Renal pelvis (tissue), 4 donors: ENCODE measurements around the gene DNMT3A. TPM values are rescaled to one million over a fixed set of nuclear protein-coding genes. Genes with fewer than 3 reads are reported as not detected.

Source experiments
- DNase-seq: peaks from one replicate; pipeline ENCODE4 v3.0.0-alpha.2; 2013
- polyA plus RNA-seq, 3 donors: library from polyadenylated mRNA; unstranded; fragments of 120-200 nt; gene quantifications; one replicate each; pipeline ENCODE4 v1.2.1, GENCODE V29; 2013; ENCODE audit not compliant: insufficient read length in 3 of 3

The DNMT3A gene
- polyA plus RNA-seq, 3 donors = 82.8 to 101 (median 95.6) TPM

DNA sequence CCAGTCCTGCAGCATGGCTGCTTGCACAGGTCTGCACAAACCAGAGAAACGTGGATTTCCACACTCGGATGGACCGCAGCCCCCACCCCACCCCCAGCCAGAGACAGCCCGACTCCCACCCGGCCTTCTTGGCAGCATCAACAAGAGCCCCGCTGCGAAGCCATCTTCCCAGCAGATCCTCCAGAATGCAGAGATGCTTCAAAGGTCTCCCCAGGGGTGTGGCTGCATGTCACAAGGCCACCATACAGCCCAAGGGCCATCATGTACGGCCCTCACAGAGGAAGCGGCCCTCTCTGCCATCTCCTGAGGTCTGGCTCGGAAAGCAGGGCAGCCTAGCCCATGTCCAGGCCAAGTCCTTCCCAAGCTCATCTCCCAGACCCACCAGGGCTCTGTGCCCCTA is 11.5 kb downstream of the DNMT3A start:
- DNase-seq = no peak

DNA sequence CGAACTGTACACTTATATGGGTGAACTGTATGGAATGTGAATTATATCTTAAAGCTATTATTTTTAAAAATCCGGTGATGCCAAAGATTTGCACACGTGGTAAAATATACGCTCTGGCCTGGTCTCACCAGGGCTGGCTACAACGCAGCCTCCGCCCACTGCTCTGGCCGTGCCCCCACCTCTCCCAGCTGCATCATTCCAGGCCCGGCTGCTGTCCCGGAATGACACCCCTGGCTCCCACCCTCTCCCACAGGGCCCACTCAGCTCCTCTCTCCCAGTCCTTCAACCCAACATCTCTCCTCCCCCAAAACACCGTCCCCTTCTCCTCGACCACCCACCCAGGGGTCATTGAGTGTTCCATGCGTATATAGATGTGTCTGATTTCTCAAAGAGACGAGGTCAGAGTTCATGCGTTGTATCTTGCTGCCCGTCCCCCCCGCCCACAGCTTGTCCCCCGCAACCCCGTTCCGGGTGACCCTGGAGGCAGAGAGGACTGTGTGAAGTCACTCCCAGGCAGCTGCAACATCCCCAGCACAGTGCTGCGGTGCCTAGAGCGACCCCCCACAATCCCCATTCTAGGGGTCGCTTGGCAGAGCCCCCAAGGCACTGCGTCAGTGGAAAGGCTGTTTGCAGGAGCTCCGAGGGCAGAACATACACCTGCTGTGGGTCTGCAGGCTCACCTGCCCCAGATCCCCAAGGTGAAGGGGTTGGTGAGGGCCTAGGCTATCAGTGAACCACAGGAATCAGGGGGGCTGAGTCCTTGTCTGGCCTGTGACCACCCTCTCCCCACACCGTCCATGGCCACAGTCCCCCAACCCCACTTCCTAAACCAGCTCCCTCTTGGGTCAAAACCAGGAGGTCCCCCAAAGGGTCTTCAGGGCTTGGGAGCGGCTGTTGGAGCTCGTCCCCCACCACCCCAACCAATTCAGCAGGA is 13.3 kb downstream of the DNMT3A start:
- DNase-seq = no peak

DNA sequence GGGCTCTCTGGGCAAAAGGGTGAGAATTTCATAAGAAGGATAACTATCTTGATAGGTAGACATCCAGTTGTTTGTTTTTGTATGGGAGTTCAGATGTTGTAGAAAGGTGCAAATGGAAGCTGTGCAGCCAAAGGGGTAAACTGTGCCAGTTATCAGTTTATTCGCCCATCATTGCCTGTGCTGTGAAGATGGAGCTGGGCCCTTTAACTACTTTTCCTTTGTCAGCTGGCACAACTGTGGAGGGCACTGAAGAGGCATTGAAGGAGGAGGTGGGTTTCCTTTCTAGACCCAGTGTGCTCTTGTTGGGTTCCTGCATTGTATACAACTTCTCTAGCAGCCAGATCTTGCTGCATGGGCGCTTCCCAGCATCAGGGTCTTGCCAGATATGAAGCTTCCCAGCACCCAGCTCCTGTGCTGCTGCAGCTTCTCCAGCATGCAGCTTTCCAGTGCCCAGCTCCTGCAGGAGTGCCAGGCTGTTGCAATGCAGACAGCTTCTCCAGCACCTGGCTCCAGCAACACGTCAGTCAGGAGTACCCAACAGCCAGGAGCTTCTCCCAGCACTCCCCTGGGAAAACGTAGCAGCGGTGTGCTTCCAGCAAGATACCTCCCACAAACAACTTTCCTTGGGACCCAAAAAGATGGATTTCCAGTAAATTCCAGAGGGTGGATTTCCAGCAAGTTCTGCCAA is 15.3 kb downstream of the DNMT3A start:
- no peak for DNase-seq

DNA sequence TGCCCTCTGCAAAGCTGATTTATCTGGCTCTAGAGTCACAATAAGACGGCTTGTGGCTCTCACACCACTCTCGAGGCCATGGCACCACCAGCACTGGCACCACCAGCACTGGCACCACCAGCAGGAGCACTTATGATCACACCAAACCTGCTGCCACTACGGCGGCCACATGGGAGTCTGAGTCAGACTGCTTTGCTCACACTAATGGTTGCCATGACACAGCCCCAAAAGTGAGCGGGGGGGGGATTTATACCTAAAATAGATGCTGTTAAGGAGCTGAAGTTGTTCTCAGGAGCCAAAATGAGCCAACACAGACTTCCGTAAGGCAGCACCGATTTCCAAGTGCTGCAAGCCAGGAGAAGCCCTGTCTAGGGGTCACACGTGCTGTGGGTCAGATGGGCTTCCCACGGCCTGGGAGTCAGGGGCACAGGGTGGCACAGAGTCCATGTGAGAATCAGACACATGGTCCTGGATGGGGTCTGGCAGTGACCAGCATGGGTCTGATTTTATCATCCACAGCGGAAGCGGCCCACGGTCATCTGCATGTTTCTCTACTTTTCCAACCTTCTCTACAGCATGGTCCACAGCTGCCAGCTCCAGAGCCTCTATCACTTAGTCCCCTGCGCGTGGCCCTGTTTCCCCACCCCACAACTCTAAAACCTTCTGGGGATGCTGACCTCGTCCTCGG is 16.7 kb downstream of the DNMT3A start:
- DNase-seq = no peak

DNA sequence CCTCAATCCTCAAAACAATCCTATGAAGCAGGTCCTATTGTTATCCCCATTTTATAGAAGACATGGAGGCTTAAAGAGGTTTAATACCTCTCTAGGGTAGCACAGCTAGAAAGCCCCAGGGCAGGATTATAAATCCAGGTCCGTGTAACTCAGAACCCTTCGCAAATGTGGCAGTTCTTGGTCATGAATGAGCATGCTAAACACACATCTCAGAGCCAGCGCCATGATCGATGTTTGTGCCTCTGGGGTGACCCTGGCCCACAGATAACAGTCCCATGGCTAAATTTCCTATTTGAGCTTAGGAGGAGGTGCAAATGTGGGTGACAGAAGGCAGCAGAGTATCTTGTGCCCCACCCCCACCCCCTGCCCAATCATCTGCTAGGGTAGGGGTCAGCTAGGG is 17.5 kb downstream of the DNMT3A start:
- no peak for DNase-seq

DNA sequence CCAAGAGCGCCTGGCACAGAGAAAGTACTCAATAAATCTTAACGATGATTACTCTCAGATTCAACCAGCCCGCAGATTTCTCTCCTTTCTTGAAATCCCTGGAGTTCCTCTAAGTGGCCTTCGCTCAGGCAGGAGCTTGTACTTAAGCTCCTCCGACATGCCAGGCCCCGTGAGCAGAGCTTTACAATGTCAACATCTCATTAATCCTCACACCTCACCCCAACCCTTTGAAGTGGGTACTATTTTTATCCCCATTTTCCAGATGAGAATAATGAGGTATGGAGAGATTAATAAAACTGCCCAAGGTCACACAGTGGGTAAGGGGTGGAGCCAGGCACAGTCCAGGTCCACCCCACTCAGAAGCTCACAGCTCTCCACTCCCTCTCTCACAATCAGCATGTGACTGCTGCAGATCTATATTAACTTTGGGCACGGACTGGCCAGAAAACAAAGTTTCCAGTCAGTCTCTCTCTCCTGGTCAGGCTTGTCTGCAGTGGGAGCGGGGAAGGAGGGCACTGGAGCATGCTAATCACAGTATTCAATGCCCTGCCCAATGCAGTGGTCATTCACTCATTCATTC is 18.0 kb downstream of the DNMT3A start:
- no peak for DNase-seq

DNA sequence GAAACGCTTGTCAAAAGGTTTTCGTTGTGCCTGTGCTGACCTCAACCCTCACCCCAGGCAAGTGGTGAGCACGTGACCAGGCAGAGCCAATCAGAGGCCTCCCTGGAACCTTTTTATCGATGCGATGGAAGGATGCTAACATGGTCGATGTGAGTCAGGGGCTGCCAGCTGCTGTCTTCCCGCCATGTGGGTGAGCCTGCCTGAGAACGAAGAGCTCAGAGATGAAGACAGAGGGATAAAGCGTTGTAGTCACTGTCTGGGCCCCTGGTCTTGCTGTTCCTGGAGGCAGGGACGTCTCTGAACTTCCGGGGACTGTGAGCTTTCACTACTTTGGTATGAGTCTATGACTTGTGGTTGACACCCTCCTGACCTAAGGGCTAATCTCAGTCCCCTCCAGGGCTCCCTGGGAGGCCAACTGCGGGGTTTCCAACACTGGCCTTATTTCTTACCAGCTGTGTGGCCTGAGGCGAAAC is 18.6 kb downstream of the DNMT3A start:
- no peak for DNase-seq

- no peak for DNase-seq
These were observed 19.4 kb downstream of the DNMT3A start for GRCh38 chr2:25322312-25322711.

DNA sequence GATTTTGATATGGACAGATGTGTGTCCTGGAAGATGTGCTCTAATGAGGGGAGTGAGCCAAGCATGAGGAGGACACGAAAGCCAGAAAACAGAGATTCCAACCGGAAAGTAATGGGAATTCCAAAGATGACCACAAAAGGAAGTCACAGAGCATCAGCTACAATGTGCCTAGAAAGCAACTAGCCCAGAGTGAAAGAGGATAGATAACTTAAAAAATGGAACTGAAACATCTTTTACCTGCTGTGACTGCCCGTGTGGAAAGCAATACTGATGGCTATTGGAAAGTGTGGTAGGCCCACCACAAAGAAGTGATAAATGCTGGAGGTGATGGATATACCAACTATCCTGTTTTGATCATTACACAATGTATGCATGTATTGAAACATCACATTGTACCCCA is 21.6 kb downstream of the DNMT3A start:
- no peak for DNase-seq

- no peak for DNase-seq
These were observed 25.6 kb downstream of the DNMT3A start for GRCh38 chr2:25316101-25316500.

GRCh38 chr2:25315316-25315680 is 26.4 kb downstream of the DNMT3A start:
- no peak for DNase-seq

GRCh38 chr2:25314514-25315315 is 27.0 kb downstream of the DNMT3A start:
- DNase-seq = peak; percentile 87

- no peak for DNase-seq
These were observed 27.8 kb downstream of the DNMT3A start for GRCh38 chr2:25313711-25314513.

GRCh38 chr2:25312958-25313710 is 28.6 kb downstream of the DNMT3A start:
- no peak for DNase-seq

DNA sequence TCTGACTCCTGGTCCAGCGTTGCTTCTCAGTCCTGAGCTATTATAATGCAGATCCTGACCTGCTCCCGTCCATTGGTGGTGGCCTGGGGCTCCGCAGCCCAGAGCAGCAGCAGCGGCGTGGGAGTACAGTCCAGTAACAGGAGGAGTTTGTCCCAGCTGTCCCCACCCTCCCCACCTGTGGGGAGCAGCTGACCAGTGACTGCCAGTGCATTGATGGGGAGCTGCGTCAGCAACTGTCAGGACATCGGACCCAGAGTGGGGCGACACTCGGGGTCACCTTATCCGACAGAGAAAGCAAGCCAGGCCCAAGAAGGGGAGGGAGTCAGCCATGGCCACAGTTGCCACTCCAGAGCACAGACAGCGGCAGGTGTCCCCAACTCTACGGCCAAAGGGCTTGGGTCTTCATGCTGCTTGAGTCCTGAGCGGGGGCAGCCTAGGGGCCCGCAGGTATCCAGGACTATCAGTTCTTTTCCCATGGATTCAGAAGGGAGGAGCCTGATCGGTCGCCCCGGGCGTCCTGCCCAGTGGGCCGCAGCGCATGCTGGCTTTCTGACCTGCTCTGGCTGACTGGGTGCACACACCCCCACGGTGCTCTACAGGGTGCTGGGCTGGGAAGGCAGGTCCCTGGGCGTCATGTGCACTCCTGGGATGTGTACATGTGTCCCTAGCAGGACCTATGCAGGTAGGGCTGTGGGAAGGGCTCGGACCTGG is 29.7 kb downstream of the DNMT3A start:
- peak; percentile 59 for DNase-seq

DNA sequence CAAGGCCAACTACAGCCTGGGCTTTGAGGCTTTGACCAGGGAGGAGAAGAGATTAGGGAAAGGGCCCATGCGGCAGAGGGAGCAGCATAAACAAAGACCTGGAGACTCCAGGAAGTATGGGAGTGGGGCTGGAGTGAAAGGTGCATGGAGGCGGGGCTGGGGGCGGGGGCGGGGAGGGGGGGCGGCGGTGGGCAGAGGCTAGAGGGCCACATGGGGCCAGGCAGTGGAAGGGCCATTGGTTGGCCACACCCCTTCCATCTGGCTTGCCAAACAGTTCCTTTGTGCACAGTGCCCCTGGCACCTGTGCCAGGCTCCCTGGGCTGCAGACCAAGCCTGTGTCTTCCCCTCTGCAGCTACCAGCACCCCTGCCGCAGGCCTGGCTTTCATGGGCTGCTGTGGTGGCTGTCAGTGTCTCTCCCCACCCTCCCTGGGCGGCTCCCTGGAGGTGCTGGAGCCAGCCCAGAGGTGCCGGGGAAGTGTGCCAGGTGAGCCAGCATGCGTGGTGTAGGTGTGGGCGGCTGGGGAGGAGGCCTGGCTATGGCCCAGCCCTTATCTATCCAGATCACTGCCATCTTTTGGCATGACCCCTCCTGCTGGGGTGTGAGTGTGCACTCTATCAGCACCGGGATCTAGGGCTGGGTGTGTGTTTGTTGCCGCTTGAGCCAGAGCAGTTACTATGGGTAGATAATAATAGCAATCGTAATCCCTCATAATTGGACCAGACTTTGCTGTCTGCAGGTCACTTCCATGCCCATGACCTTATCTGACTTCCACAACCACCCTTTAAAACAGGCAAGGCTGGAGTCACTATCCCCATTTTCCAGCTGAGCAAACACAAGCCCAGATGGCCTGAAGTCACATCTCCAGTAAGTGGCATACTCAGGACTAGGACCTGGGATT is 30.5 kb downstream of the DNMT3A start:
- no peak for DNase-seq

DNA sequence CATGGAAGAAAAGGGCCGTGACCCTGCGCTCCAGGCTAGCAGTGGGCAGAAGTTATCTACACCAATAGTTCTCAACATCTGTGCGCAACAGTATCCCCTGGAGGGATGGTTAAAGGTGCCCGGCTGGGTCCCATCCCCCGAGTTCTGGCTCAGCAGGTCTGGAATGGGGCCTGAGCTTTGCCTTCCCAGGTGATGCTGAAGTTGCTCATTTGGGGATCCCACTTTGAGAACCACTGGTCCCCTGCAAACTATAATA is 31.1 kb downstream of the DNMT3A start:
- DNase-seq = no peak

DNA sequence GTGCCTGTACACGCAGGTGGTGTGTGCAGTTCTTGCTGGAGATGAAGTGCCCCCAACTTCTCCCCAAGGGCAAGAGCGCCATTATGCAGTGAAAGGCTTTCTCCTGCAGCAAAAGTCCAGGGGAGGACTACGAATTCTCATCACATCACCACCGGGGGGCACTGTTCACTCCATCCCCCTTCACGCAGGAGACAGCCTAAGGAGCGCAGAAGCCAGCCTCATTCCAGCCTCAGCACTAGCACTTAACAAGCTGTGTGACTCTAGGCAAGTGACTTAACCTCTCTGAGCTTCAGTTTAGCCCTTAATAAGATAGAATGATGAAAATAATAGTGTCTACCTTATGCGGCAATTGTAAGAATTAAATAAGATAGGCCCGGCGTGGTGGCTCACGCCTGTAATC is 32.3 kb downstream of the DNMT3A start:
- DNase-seq = peak; percentile 36
